Panc1 (cell line): Measurements from ENCODE around the gene SGMS1. TPM values are rescaled to one million over a fixed set of nuclear protein-coding genes. Genes with fewer than 3 reads are reported as not detected.

Experiments used
- ATAC-seq: fragments of 200-7000 bp; cut with Tn5 transposase; 2 replicates; pipeline ENCODE4 v1.9.1; 2020; ENCODE audit warnings: mild to moderate bottlenecking, moderate library complexity
- BruUV-seq: library from RNA; stranded (reverse); fragments of 400-500 nt; replicated peaks from 2 replicates; lab custom pipeline; 2021; lab: Mats Ljungman, UMichigan
- CTCF ChIA-PET: fragments of 300-600 bp; sonication (Branson Sonifier 250); formaldehyde crosslinking; loops from one replicate; lab custom pipeline; 2022; ENCODE audit warnings: antibody characterized with exemption; lab: Charles Lee
- POLR2A ChIA-PET: fragments of 300-600 bp; sonication (Branson Sonifier 250); formaldehyde crosslinking; loops from one replicate; lab custom pipeline; 2022; ENCODE audit warnings: antibody characterized with exemption; lab: Charles Lee
- DNase-seq: peaks from one replicate; pipeline ENCODE4 v3.0.0-alpha.2; 2010; ENCODE audit warnings: low read depth, low spot score
- H3K27ac ChIP-seq: 2 replicates; pipeline ENCODE4 v1.5.1; 2011; ENCODE audit warnings: mild to moderate bottlenecking, low read length, inconsistent platforms
- H3K27me3 ChIP-seq: fragments of 200-500 bp; sonication (Bioruptor generic); 2 replicates; pipeline ENCODE4 v1.6.0; 2014; ENCODE audit warnings: low read length, inconsistent platforms; ENCODE audit not compliant: control insufficient read depth, insufficient read depth
- H3K36me3 ChIP-seq: fragments of 200-500 bp; sonication (Bioruptor generic); 2 replicates; pipeline ENCODE4 v1.5.1; 2014; ENCODE audit warnings: inconsistent platforms, mild to moderate bottlenecking, low read length, moderate library complexity; ENCODE audit not compliant: control insufficient read depth, insufficient read depth
- H3K4me1 ChIP-seq: 2 replicates; pipeline ENCODE4 v1.5.1; 2011; ENCODE audit warnings: inconsistent platforms, mild to moderate bottlenecking, low read length, moderate library complexity; ENCODE audit not compliant: control insufficient read depth, insufficient read depth
- H3K4me3 ChIP-seq, 2 experiments: 2 replicates each; pipeline ENCODE4 v1.5.1; 2011 to 2012; ENCODE audit warnings: low read depth in 2 of 2, low read length in 2 of 2, mild to moderate bottlenecking in 2 of 2, inconsistent platforms in 1 of 2, moderate library complexity in 1 of 2
- H3K9me3 ChIP-seq: fragments of 200-500 bp; sonication (Bioruptor generic); 2 replicates; pipeline ENCODE4 v1.5.1; 2014; ENCODE audit warnings: low read depth, mild to moderate bottlenecking, inconsistent platforms, low read length, moderate library complexity; ENCODE audit not compliant: control insufficient read depth, insufficient read depth
- CTCF ChIP-seq: fragments of 450-650 bp; IDR thresholded peaks from 2 replicates; pipeline ENCODE4 v1.5.1; 2017; ENCODE audit warnings: mild to moderate bottlenecking
- POLR2AphosphoS5 ChIP-seq: IDR thresholded peaks from 2 replicates; pipeline ENCODE4 v1.6.1; 2012; ENCODE audit warnings: mild to moderate bottlenecking, low read depth, low read length, moderate library complexity
- REST ChIP-seq, 2 experiments: IDR thresholded peaks; 2 replicates each; pipeline ENCODE4 v1.6.1; 2011 to 2012; ENCODE audit warnings: low read depth in 2 of 2, control low read depth in 1 of 2, low read length in 1 of 2, mild to moderate bottlenecking in 1 of 2, moderate library complexity in 1 of 2; ENCODE audit not compliant: insufficient read depth in 1 of 2
- SIN3A ChIP-seq: IDR thresholded peaks from 2 replicates; pipeline ENCODE4 v1.6.1; 2012; ENCODE audit warnings: low read depth, mild to moderate bottlenecking, low read length, moderate library complexity, borderline replicate concordance; ENCODE audit not compliant: insufficient read depth
- TCF7L2 ChIP-seq: IDR thresholded peaks from 2 replicates; pipeline ENCODE4 v1.6.1; 2011; ENCODE audit warnings: mild to moderate bottlenecking, low read depth, low read length, inconsistent platforms
- in situ Hi-C: cut with HindIII; loops from 2 replicates; pipeline ENCODE4 v1.10.0; 2016; ENCODE audit warnings: low sequenced_read_pairs, low pct_unique_long_range_greater_than_20kb
- intact Hi-C: fragments of 100-400 bp; cut with micrococcal nuclease; formaldehyde crosslinking; loops from one replicate; pipeline ENCODE4 v1.10.0; 2022; ENCODE audit not compliant: unreplicated experiment
- total RNA-seq: library from RNA; stranded (reverse); gene quantifications from one replicate; pipeline ENCODE4 v1.2.1, GENCODE V29; 2021; ENCODE audit not compliant: unreplicated experiment

The SGMS1 gene
- total RNA-seq, 1 experiment from 2014 or later = 22.0 TPM

GRCh38 chr10:50417886-50418830 is 205.6 kb downstream of the SGMS1 start:
- no peak for TF ChIP-seq POLR2AphosphoS5
- no peak for TF ChIP-seq TCF7L2
- no peak for TF ChIP-seq CTCF
- TF ChIP-seq SIN3A = no peak
- no peak for TF ChIP-seq REST (IDR thresholded peaks at IDR 0.05; ENCODE audit: insufficient read depth in 1 of 2, low read depth in 2 of 2, low read length in 1 of 2)
- POLR2A ChIA-PET = interaction anchor here (0.6 kb wide), 1 partner anchor 41 kb away, joined by 3 read pairs; no protein-coding TSS in a partner anchor
- H3K4me1 ChIP-seq = no peaks in the 10 kb centered on the region
- intact Hi-C loops = no loop called here
- peak overlapping the region in 1 of 2 experiments; percentile 26; a peak in 1 of 4 replicates for H3K4me3 ChIP-seq
- H3K9me3 ChIP-seq = no peaks in the 10 kb centered on the region
- H3K27ac ChIP-seq = no peak overlapping the region
- no peaks in the 10 kb centered on the region for H3K27me3 ChIP-seq
- CTCF ChIA-PET = no interaction called here
- no peaks in the 10 kb centered on the region for H3K36me3 ChIP-seq
- ATAC-seq (no peak), DNase-seq (no peak)
- in situ Hi-C loops = no loop called here
- BruUV-seq = no TSS peak

- no peaks in the 10 kb centered on the region for H3K9me3 ChIP-seq
- ChIA-PET POLR2A (interaction anchor here (0.6 kb wide), 1 partner anchor 42 kb away, joined by 3 read pairs; no protein-coding TSS in a partner anchor), CTCF (no interaction called here)
- no TSS peak for BruUV-seq
- TF ChIP-seq TCF7L2 (no peak), REST (IDR thresholded peaks at IDR 0.05; ENCODE audit: insufficient read depth in 1 of 2, low read depth in 2 of 2, low read length in 1 of 2) (no peak), SIN3A (no peak), POLR2AphosphoS5 (no peak), CTCF (no peak)
- H3K27me3 ChIP-seq = no peaks in the 10 kb centered on the region
- H3K4me3 ChIP-seq = peak overlapping the region in 1 of 2 experiments; percentile 26; a peak in 1 of 4 replicates
- in situ Hi-C loops (no loop called here), intact Hi-C loops (no loop called here)
- DNase-seq = no peak
- no peak for ATAC-seq
- H3K36me3 ChIP-seq = no peaks in the 10 kb centered on the region
- H3K27ac ChIP-seq = no peak overlapping the region
- H3K4me1 ChIP-seq = no peaks in the 10 kb centered on the region
Measured at GRCh38 chr10:50417486-50417885, 206.3 kb downstream of the SGMS1 start.
